Spinal cord (tissue), 10 donors: ENCODE measurements around the gene TMEM131L. TPM values are rescaled to one million over a fixed set of nuclear protein-coding genes. Genes with fewer than 3 reads are reported as not detected.

Experiments used
- DNase-seq, 6 donors: peaks; one replicate each; pipeline versions ENCODE4 v3.0.0 to v3.0.0-alpha.2; 2013 to 2015; ENCODE audit warnings: low spot score in 6 of 6, low read depth in 4 of 6
- H3K27ac ChIP-seq: one replicate; pipeline ENCODE4 v1.5.1; 2013; ENCODE audit warnings: low read depth, low read length, control low read depth
- H3K27me3 ChIP-seq: one replicate; pipeline ENCODE4 v1.6.1; 2013; ENCODE audit warnings: low read length; ENCODE audit not compliant: control insufficient read depth, insufficient read depth
- H3K36me3 ChIP-seq: one replicate; pipeline ENCODE4 v1.6.1; 2013; ENCODE audit warnings: low read length; ENCODE audit not compliant: control insufficient read depth, insufficient read depth
- H3K4me1 ChIP-seq: one replicate; pipeline ENCODE4 v1.6.1; 2013; ENCODE audit warnings: low read length; ENCODE audit not compliant: control insufficient read depth, insufficient read depth
- H3K4me3 ChIP-seq: one replicate; pipeline ENCODE4 v1.5.1; 2013; ENCODE audit warnings: low read depth, low read length, control low read depth
- H3K9me3 ChIP-seq: one replicate; pipeline ENCODE4 v1.6.1; 2013; ENCODE audit warnings: low read length; ENCODE audit not compliant: control insufficient read depth, insufficient read depth
- WGBS: methylation state at CpG from one replicate; pipeline ENCODE4 v1.1.5; 2013; ENCODE audit warnings: missing lambda C conversion rate; ENCODE audit not compliant: insufficient coverage; 5-methylcytosine and 5-hydroxymethylcytosine counted together
- polyA plus RNA-seq, 2 donors: library from polyadenylated mRNA; unstranded; fragments of 120-200 nt; gene quantifications; one replicate each; pipeline ENCODE4 v1.2.1, GENCODE V29; 2013; ENCODE audit not compliant: insufficient read length in 2 of 2
- total RNA-seq, 2 donors: library from RNA; depleted of rRNA in 1 of 2; stranded (reverse); fragments of 120-200 nt in 1 of 2; fragments of >200 nt in 1 of 2; gene quantifications; one replicate each; pipeline versions ENCODE4 v1.2.3 to v1.2.4, GENCODE V29; 2013 to 2014
- donor health status: healthy.

The TMEM131L gene
- total and polyA plus RNA-seq, 4 donors: 6.5 to 18.1 (median 12.4) TPM

DNA sequence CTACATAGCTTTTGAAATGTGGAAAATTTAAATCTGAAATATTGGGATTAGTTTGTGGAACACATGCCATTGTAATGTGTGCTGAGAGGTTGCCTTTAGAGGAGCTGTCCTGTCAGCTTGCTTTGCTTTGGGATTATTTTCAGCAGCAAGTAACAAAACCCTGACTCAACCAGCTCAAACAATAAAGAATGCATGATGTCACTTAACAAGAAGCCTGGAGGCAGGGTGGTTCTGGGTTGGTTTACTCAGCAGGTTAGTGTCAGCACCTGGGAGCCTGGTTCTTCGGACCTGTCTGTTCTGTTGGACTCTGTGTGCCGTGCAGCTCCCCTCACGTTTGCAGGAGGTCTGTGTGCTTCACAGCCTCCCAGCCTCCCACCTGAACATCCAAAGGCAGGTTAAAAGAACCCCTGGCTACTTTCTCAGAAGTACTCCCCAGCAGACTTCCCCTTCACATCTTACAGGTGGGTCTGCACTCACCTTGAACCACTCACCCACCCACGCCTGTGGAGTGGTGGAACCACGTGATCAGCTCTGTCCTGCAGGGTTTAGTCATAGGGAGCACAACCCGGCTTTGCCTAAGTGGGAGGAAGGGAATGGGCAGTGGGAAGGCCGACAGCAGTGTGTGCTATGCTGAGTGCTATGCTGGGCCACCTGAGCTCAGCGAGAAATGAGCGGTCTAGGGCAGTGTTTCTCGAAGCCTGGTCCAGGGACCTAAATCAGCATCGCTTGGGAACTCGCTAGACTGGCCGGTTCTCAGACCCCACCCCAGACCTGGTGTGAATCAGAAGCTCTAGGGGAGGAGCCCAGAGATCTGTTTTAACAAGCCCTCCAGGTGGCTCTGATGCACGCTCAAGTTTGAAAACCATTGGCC is 20.4 kb downstream of the TMEM131L start:
- H3K36me3 ChIP-seq: no peaks in the 10 kb centered on the region
- no peaks in the 10 kb centered on the region for H3K27me3 ChIP-seq
- H3K4me3 ChIP-seq: no peak overlapping the region
- DNase-seq: no peak
- peaks cover 22% of the 10 kb centered on the region for H3K4me1 ChIP-seq
- 87% methylated on average over 14 of the region's 14 CpGs for WGBS
- H3K9me3 ChIP-seq: no peaks in the 10 kb centered on the region
- no peak overlapping the region for H3K27ac ChIP-seq

DNA sequence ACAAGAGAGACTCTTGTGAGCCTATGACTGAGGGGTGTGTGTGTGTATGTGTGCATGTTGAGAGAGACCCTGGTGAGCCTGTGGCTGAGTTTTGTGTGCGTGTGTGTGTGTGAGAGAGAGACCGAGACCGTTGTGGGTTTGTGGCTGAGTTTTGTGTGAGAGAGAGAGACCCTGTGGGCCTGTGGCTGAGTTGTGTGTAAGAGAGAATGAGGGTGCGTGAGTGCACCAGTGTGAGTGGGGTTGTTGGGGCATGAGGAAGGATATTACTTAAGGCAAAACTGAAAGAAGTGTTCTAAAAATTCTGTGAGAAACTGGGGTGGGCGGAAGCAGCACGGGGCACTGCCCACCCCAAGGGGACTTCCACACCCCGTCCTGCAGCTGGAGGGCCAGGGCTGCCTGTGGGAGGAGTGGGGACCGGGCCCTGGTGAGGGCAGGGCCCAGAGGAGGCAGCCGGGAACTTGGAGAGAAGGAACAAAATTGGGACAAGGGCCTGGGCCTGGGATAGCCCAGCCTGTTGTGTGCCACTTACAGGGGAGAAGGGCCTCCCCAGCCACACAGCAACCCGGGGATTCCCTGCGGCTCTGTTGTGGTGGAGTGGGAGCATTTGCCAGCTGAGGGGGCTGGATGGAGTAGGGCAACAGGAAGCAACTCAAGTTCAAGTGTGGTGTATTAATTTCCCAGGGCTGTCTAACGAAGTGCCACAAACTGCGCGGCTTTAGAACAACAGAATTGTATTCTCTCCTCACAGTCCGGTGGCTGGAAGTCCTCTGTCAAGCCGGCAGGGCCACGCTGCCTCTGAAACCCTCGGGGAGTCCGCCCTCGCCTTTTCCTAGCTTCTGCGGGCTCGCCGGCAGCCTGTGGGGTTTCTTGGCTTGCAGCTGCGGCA is 22.1 kb downstream of the TMEM131L start:
- DNase-seq: peak in 1 of 6 donors; percentile 52
- H3K9me3 ChIP-seq: no peaks in the 10 kb centered on the region
- no peak overlapping the region for H3K4me3 ChIP-seq
- WGBS: 34% methylated on average over 21 of the region's 24 CpGs
- H3K36me3 ChIP-seq: no peaks in the 10 kb centered on the region
- H3K27me3 ChIP-seq: no peaks in the 10 kb centered on the region
- peaks cover 22% of the 10 kb centered on the region for H3K4me1 ChIP-seq
- peak overlapping the region; percentile 52 for H3K27ac ChIP-seq

DNA sequence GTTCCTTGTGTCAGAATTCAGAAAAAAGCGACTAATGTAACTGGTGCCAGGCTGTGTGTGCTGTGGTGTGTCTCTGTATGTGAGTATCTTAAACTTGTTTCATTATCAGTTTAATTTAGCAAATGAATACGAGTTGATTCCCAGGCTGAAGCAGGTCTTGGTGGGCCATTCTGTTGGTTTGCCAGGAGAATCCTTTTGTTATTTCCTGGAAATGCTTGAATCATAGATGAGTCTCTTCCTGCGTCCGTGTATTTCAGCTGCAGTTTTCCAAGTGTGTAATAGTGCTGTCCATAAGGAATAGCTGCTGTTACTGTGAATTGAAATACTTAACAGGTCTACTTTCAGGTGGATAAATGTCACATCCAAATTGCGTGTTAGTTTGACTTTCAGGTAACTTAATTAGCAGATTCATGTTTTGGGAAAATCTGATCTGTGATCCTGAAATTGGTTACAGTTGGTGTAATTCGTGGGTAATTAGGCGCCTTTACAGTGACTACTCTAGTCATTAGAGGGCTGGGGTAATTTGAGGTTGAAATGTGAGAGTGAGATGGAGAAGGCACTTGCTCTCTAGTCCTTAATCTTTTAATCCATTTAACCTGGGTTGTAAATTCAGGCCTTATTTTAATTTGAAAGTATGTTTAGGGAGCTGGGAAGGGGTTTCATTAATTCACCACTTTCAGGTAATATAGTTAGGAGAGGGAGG is 23.8 kb downstream of the TMEM131L start:
- H3K4me1 ChIP-seq: peaks cover 22% of the 10 kb centered on the region
- H3K36me3 ChIP-seq: no peaks in the 10 kb centered on the region
- 87% methylated on average over 5 of the region's 7 CpGs for WGBS
- H3K9me3 ChIP-seq: no peaks in the 10 kb centered on the region
- no peak overlapping the region for H3K4me3 ChIP-seq
- no peak overlapping the region for H3K27ac ChIP-seq
- no peaks in the 10 kb centered on the region for H3K27me3 ChIP-seq
- DNase-seq: no peak

DNA sequence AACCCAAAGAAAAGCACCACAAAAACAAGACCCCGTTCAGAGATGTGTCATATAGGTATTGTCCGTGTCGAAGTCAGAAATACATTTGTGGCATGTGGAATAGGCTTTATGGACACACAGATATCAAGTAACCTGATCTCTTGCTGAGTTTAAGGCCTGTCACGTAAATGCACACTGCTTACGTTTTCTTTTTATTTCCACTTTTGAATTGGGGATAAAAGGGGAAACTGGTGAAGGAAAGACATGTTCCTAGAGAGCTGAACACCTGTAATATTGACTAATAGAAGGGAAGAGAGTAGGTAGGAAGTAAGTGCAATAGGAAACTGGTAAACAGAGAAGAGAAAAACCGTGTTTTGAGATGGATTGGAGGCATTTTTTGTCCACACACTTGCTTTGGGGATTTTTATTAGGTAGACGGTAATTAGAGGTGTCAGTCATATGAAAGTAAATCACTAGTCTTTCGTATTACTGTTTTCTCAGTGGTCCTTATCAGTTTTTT is 24.9 kb downstream of the TMEM131L start:
- 100% methylated on average over 4 of the region's 8 CpGs for WGBS
- Histone ChIP-seq H3K27me3 (no peaks in the 10 kb centered on the region), H3K36me3 (no peaks in the 10 kb centered on the region), H3K4me3 (no peak overlapping the region), H3K27ac (no peak overlapping the region), H3K9me3 (no peaks in the 10 kb centered on the region), H3K4me1 (peaks cover 25% of the 10 kb centered on the region)
- no peak for DNase-seq

DNA sequence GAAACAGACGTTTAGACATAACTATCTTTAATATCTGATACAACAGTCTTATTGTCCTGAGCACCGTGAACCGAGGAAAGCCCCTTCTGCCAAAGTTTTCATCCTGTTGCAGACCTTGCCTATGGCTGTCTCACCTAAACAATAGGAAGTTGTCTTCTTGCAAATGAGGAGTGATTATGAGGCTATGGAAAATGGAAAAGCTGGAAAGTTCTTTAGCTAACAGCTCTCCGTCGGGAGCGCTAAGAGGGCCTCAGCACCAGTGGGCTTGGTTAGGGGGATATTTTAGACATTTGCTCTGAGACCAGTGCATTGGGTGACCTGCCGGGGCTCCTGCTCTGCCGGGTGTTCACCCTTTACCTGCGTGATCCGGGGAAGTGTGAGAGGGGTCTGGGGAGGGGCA is 28.4 kb downstream of the TMEM131L start:
- H3K4me3 ChIP-seq: no peak overlapping the region
- no peaks in the 10 kb centered on the region for H3K36me3 ChIP-seq
- 96% methylated on average over 3 of the region's 10 CpGs for WGBS

DNA sequence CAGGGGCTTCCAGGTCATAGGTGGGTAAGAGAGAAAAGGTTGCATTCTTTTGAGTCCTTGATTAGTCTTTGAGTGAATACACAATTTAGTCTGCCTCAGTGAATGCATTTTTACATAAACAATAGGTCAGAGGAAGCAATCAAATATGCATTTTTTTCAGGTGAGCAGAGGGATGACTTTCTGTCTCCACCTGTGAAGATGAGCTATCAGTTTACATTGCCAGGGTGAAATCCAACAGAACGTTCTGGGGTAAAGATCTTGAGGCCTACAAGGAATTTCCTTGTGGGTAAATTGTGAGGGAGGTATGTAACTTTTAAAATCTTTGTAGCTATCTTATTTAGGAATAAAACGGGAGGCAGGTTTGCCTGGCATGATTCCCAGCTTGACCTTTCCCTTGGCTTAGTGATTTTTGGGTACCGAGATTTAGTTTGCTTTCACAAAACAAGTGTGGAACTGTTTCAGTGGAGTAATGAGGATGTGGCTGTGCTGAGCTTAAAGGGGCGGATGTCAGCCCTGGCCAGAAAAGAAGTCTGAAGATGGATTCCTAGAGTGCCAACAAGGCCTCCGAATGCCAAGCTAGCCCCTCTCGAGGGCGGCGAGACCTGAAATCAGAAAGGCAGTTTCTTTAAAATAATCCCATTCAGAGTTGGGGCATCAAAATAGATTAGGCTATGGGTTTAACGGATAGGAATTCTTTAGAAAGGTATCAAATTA is 29.5 kb downstream of the TMEM131L start:
- whole genome bisulfite sequencing: 58% methylated on average over 3 of the region's 9 CpGs
- no peak for DNase-seq
- Histone ChIP-seq H3K4me1 (peaks cover 14% of the 10 kb centered on the region), H3K4me3 (no peak overlapping the region), H3K36me3 (no peaks in the 10 kb centered on the region), H3K27me3 (no peaks in the 10 kb centered on the region), H3K27ac (no peak overlapping the region), H3K9me3 (no peaks in the 10 kb centered on the region)

More for the DNA sequence above, 28.4 kb downstream of the TMEM131L start:
- H3K4me1 ChIP-seq: peaks cover 14% of the 10 kb centered on the region
- no peaks in the 10 kb centered on the region for H3K27me3 ChIP-seq
- DNase-seq: no peak
- H3K9me3 ChIP-seq: no peaks in the 10 kb centered on the region
- no peak overlapping the region for H3K27ac ChIP-seq

DNA sequence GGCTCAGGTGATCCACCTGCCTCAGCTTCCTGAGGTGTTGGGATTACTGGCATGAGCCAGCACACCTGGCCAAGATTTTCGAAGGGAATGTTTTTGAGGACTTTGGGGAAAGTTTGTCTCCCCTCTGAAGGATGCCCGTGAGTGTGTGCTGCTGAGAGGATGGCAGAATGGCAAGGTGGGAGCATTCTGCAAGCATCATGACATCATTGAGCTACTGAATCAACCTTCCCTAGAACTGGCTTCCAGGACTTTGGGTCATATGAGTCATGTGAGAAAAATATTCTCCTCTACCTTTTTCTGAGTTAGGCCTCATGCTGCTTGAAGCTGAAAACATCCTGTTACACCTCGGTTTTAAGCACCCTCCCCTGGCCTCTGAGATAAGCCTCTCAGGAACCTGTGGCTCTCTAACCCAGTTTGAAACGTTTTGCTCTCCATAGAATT is 31.0 kb downstream of the TMEM131L start:
- H3K9me3 ChIP-seq: no peaks in the 10 kb centered on the region
- H3K4me1 ChIP-seq: peaks cover 14% of the 10 kb centered on the region
- no peaks in the 10 kb centered on the region for H3K36me3 ChIP-seq
- H3K4me3 ChIP-seq: no peak overlapping the region
- no peak for DNase-seq
- no peak overlapping the region for H3K27ac ChIP-seq
- H3K27me3 ChIP-seq: no peaks in the 10 kb centered on the region
- WGBS: no CpG with 5 or more reads among the region's 4 CpGs

DNA sequence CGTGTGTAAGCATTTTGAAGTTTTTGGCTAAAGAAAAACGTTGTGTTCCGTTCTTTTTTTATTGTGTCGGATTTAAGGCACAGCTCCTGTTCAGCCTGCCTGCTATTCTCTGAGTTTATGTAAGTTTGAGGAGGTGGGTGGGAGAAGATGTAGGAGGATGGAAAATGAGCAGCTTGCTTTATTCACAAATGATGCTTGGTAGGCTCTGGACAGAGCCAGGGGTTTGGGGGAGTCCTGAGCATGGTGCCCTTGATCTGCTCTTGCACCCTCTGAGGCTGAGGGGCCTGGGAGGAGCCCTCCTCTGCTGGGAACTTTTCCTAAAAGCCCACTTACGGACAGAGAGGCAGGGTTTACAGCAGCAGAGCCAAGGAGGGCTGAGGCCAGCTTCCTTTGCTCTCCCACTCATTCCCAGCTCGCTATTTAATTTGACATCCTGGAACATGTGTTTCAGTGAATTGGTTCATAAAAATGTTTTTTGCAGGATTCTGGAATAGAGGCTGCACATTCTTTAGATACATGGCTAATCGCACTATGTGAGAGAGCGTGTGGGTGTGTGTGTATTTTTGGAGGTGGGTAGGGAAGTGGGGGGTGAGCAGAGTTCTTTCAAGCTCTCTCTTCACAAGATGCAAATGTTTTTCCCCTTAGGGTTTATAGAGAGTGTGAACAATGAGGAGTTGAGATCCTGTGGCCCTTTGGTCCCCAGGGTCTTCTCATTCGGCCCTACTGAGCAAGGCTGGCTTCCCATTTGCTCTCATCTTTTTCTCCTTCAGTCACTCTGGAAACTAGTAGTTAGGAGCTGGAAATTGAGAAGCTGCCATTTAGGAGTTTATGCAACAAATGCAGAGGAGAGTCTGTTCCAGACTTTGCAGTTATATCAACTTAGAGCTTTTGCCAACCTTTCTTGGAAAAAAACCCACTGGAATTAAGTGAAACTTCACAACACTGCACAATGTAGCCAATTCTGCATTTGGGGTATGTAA is 32.1 kb downstream of the TMEM131L start:
- no peaks in the 10 kb centered on the region for H3K27me3 ChIP-seq
- H3K36me3 ChIP-seq: no peaks in the 10 kb centered on the region
- DNase-seq: peak in 1 of 6 donors; percentile 89
- 63% methylated on average over 6 of the region's 9 CpGs for WGBS
- no peaks in the 10 kb centered on the region for H3K9me3 ChIP-seq
- peaks cover 14% of the 10 kb centered on the region for H3K4me1 ChIP-seq
- H3K27ac ChIP-seq: no peak overlapping the region
- H3K4me3 ChIP-seq: no peak overlapping the region
